HG02840 (cell line): ENCODE data around the gene TMEM52.

Source experiments
- ATAC-seq: cut with Tn5 transposase; IDR thresholded peaks from one replicate; pipeline ENCODE4 v1.9.1; 2021; ENCODE audit warnings: mild to moderate bottlenecking, moderate library complexity, moderate number of reproducible peaks; ENCODE audit not compliant: unreplicated experiment, low FRiP score

TMEM52 gene

DNA sequence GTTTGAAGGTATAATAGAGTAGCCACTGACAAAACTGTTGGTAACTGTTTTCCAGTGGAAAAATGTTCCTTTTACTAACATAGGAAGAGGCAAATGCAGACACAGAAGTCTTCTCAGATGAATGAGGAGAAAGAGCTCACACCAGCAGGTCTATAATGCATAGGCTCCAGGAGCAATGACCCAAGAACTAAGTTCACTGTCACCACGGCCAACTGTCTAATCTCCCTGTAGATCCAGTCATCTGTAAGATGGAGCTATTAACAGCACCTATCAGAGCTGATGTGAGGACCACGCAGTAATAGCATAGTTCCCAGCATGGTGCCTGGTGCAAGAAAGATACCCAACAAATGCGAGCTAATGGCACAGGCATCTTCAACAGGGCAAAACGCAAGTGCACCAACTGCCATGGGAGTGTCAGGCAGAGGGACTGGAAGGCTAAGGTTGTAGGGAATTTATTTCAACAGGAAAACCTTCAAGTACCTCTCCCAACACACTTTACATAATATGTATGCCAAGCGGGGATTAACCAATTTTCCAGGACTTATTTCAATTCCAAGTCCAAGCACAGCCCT, 41.1 kb downstream of the TMEM52 start:
- no peak for ATAC-seq

DNA sequence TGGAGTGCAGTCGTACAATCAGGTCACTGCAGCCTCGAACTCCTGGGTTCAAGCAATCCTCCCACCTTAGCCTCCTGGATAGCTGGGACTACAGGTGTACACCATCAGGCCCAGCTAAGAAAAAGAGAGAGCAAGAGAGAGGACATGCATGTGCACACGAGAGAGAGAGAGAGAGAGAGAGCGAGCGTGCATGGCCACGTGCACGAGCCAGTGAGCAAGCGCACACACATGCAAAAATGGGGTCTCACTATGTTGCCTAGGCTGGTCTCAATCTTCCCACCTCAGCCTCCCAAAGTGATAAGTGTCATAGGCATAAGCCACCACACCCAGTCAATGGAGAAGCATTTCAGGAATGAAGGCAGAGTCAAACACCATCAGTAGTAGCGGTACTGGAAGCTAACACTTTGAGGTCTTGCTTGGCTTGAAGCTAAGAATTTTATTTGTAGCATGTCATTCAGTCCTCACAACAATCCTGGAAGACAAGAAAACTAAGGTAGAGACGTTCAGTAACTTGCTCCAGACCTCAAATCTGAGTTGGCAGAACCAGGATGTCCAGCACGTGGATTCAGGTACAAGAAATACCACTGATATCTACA, 42.6 kb downstream of the TMEM52 start:
- ATAC-seq, result no peak

DNA sequence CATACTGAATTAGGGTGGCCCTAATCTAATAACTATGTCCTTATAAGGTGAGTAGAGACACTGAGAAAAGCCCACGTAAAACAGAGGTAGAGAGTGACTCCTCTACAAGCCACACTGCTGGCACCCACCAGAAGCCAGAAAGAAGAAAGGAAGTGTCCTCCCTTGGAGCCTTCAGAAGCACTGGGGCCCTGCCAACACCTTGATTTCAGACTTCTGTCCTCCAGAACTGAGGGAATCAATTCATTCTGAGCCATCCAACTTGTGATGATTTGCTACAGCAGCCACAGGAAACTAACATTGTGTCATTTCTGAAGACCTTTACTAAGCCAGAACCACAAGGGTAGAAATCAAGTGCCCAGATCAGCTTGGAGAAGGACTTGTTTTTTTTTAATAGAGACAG, 43.1 kb downstream of the TMEM52 start:
- no peak for ATAC-seq

DNA sequence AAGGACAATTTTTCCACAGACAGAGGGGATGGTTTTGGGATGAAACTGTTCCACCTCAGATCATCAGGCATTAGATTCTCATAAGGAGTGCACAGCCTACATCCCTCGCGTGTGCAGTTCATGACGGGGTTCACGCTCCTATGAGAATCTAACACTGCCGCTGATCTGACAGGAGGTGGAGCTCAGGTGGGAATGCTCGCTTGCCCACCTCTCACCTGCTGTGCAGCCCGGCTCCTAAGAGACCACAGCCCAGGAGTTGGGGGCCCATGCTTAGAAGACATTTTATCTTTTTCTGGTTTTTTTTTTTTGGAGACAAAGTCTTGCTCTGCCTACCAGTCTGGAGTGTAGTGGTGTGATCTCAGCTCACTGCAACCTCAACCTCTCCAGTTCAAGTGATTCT, 44.2 kb downstream of the TMEM52 start:
- no peak for ATAC-seq

DNA sequence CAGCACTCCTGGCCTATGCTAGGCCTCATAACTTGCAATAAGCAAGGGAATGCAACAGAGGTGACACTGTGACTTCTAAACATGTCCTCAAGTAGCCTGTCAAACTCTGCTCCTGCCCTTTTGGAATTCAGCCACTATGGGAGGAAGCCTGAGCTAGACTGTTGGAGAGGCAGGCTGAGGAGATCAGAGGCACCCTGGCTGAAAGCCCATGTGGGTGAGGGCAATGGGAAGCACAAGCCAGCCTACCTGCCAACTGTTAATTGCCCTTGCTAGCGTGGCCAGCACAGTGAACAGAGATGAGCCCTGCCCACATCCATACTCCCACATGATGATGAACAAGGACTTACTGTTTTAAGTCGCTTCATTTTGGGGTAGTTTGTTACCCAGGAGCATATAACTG, 45.9 kb downstream of the TMEM52 start:
- no peak for ATAC-seq

DNA sequence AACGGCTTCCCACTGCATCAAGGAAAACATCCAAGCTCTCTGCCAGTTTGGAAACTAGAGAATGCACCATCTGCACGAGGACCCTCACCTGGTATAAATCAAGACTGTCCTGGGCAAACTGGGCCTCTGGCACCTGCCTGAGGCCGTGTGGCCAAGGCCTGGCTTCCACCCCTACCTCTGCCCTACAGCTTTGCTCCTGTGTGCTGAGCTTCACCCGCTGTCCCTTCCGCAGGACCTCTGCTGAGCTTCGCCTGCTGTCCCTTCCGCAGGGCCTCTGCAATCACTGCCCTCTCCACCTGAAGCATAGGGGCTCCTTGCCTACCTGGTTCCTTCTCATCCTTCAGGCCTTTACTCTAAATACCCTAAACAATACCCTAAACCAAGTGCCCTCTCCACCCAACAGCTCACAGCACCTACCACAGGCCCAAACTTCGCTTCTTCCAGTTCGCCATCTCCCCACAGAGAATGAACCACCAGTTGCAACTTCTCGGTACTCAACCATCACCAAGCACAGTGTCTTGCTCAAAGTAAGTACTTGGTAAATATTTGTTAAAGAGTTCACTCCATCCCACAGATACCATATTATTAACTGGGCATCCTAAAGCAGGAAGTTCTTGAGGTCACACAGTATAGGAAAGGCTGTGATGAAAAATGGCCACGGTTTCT, 46.6 kb downstream of the TMEM52 start:
- ATAC-seq, result no peak

DNA sequence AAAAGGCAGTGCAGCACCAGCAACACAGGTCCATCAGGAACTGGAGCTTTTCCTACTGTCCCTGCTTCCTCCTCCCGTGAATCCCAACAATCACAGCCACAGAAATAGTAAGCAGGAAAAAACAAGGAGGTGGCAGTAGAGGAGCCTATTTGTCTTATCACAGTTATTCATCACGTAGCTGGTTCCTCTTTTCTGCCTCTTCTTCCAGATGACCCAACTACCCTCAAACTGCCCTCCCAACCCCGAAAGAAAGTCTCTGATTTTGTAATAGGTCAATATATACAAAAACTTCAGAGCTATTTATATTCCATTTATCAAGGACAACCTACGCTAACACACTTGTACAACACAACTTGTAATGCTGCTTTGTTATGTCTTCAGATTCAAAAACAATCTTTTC, 49.6 kb downstream of the TMEM52 start:
- no peak for ATAC-seq
